Fibroblast of the aortic adventitia (primary cell): ENCODE results near the gene EFCAB13. TPM values are rescaled to one million over a fixed set of nuclear protein-coding genes. Genes with fewer than 3 reads are reported as not detected.
"Not testable (repeated sequence)": the region's sequence is repeated elsewhere in the genome, so short reads cannot be mapped to it uniquely, and the experiment has no call there.

Experiments
- DNase-seq: peaks from one replicate; pipeline ENCODE4 v3.0.0-alpha.2; 2010; ENCODE audit warnings: low read depth
- H3K4me3 ChIP-seq: 2 replicates; pipeline ENCODE4 v1.5.1; 2011; ENCODE audit warnings: low read depth, mild to moderate bottlenecking, control low read depth, low read length, moderate library complexity
- CTCF ChIP-seq: IDR thresholded peaks from 2 replicates; pipeline ENCODE4 v1.5.1; 2011; ENCODE audit warnings: mild to moderate bottlenecking, low read length, control low read depth, inconsistent platforms; ENCODE audit not compliant: insufficient read depth
- total RNA-seq: library from RNA; depleted of rRNA; stranded (reverse); fragments of >200 nt; gene quantifications from 2 replicates; pipeline ENCODE4 v1.2.3, GENCODE V29; 2012; ENCODE audit warnings: low replicate concordance

Gene EFCAB13
- total RNA-seq, 1 donor: 5.6 TPM

DNA sequence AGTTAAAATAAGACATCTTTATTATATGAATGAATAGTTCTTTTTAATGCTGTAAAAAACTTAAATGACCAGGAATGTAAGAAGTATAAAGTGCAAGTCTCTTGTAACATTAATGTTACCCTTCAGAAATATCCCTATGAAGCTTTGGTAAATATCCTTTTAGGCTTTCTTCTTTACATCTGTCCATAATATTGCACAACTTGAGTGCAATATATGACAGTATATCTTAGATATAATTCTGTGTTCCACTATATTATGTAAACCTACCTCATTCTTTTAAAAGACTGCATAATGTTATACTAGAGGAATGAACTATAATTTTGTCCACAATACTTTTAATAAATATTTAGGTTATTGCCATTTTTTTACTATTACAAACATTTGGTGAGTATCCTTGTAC, 81.1 kb downstream of the EFCAB13 start:
- DNase-seq: no peak
- no peak overlapping the region for H3K4me3 ChIP-seq
- no peak for TF ChIP-seq CTCF

DNA sequence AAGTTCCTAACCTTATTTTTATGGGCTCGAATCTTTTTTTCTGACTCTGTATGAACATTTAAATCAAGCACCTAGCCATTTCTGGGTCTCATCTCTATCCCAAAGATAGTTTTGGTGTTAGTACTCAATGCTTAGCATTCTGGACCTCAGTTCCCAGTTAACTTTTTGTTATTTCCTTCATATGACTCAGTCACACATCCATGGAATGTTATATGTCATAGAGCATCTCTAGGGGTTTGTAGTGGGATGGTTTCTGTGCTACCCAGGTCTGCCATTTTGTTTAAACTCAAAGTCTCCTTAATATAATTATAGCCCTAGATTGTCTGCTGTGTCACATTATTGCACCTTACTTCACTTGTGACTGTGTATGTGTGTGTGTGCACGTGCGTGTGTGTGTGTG, 90.1 kb downstream of the EFCAB13 start:
- no peak for TF ChIP-seq CTCF
- no peak overlapping the region for H3K4me3 ChIP-seq
- no peak for DNase-seq

DNA sequence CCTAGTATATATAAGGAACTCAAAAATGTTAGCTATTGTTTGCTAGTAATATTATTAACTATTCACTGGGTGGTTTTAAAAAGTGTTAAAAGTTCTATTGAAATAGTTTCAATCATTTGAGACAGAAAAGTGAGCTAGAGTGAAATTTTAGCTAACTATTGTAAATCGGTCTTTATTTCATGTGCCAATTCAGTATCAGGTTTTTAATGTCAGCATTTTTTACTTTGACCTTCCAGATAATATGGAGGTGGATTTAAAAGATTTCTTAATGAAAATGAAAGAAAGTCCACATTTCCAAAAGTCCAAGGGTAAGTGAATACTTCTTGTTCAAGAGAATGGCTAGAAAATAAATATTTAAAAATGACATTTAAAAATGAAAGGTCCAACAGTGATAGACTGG, 90.9 kb downstream of the EFCAB13 start:
- no peak for DNase-seq
- TF ChIP-seq CTCF: no peak
- no peak overlapping the region for H3K4me3 ChIP-seq

GRCh38 chr17:47423406-47424295, 99.9 kb downstream of the EFCAB13 start:
- no peak for TF ChIP-seq CTCF
- peak overlapping the region; percentile 61 for H3K4me3 ChIP-seq
- no peak for DNase-seq

DNA sequence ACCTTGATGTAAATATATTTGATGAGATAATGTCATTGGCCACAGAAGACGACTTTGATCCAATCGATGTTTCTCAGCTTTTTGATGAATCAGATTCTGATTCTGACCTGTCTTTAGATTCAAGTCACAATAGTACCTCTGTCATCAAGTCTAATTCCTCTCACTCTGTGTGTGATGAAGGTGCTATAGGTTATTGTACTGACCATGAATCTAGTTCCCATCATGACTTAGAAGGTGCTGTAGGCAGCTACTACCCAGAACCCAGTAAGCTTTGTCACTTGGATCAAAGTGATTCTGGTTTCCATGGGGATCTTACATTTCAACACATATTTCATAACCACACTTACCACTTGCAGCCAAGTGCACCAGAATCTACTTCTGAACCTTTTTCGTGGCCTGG, 101.5 kb downstream of the EFCAB13 start:
- DNase-seq, H3K4me3 ChIP-seq: not testable (repeated sequence)

DNA sequence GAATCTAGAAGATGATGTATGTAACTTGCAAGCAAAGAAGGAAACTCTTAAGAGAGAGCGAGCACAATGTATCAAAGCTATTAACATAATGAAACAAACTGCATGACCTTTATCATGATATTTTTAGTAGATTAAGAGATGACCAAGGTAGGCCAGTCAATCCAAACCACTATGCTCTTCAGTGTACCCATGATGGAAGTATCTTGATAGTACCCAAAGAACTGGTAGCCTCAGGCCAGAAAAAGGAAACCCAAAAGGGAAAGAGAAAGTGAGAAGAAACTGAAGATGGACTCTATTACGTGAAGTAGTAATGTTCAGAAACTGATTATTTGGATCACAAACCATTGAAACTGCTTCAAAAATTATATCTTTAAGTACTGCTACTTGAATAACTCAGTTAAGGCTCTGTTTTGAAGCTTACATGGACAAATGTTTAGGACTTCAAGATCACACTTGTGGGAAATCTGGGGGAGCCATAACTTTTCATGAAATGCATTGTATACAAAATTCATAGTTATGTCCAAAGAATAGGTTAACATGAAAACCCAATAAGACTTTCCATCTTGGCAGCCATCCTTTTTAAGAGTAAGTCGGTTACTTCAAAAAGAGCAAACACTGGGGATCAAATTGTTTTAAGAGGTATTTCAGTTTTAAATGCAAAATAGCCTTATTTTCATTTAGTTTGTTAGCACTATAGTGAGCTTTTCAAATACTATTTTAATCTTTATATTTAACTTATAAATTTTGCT, 102.3 kb downstream of the EFCAB13 start:
- not testable (repeated sequence) for H3K4me3 ChIP-seq, DNase-seq

DNA sequence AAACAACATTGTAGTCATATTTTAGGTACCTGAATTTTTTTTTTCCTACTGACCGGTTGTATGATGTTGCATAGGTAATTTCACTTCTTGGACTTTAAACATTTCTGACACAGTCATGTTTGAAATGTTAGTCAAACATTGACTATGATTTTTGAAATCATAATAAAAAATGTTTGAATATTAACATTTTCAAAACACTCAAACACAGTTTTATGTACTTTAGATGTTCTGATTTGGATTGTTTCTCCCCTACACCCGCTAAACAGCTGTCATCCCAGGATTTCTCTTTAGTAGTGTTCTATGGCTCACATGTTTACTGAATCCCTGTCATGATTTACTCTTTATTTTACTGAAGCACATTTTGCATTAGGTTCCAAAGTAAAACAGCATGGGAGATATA, 104.2 kb downstream of the EFCAB13 start:
- no peak overlapping the region for H3K4me3 ChIP-seq
- no peak for DNase-seq
- TF ChIP-seq CTCF: no peak

DNA sequence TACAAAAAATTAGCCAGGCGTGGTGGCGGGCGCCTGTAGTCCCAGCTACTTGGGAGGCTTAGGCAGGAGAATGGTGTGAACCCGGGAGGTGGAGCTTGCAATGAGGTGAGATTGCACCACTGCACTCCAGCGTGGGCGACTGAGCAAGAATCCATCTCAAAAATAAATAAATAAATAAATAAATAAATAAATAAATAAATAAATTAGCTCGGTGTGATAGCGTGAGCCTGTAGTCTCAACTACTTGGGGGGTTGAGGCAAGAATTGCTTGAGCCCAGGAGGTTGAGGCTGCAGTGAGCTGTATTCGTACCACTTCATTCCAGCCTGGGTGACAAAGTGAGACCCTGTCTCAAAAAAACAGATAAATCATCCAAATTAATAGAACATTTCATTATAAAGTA, 108.5 kb downstream of the EFCAB13 start:
- not testable (repeated sequence) for DNase-seq, H3K4me3 ChIP-seq
